Naive thymus-derived CD8-positive, alpha-beta T cell (primary cell): ENCODE results near the gene CALN1. TPM values are rescaled to one million over a fixed set of nuclear protein-coding genes. Genes with fewer than 3 reads are reported as not detected.

Experiments used
- ATAC-seq, 2 donors: fragments of 150-1000 bp; cut with Tn5 transposase in 1 of 2; sonication (Bioruptor Pico), chemical (Tn5 transposase) in 1 of 2; 1 replicate in 1 of 2; 2 replicates in 1 of 2; pipeline ENCODE4 v1.10.0; 2021; ENCODE audit warnings: mild to moderate bottlenecking in 2 of 2, moderate library complexity in 2 of 2
- POLR2A ChIA-PET: fragments of 350-600 bp; sonication (Branson Sonifier 250); formaldehyde crosslinking; loops from one replicate; lab custom pipeline; 2021; ENCODE audit warnings: antibody characterized with exemption; lab: Charles Lee
- DNase-seq, 10 donors: peaks; one replicate each; pipeline versions ENCODE4 v3.0.0 to v3.0.0-alpha.2; 2020 to 2022
- H3K27ac Mint-ChIP-seq, 10 donors: one replicate each; pipeline ENCODE4 v1.8.0; 2020 to 2022; ENCODE audit warnings: mild to moderate bottlenecking in 10 of 10, mixed read lengths in 10 of 10, moderate library complexity in 4 of 10, inconsistent platforms in 1 of 10
- H3K27me3 Mint-ChIP-seq, 5 donors: one replicate each; pipeline ENCODE4 v1.8.0; 2021 to 2022; ENCODE audit warnings: mixed read lengths in 5 of 5
- H3K36me3 Mint-ChIP-seq, 3 donors: one replicate each; pipeline ENCODE4 v1.8.0; 2020 to 2022; ENCODE audit warnings: mixed read lengths in 3 of 3, mild to moderate bottlenecking in 2 of 3, inconsistent platforms in 1 of 3
- H3K4me1 Mint-ChIP-seq, 4 donors: one replicate each; pipeline ENCODE4 v1.8.0; 2021 to 2022; ENCODE audit warnings: mixed read lengths in 4 of 4
- H3K4me3 Mint-ChIP-seq, 10 donors: one replicate each; pipeline ENCODE4 v1.8.0; 2020 to 2022; ENCODE audit warnings: mild to moderate bottlenecking in 10 of 10, mixed read lengths in 10 of 10, moderate library complexity in 6 of 10, inconsistent platforms in 1 of 10
- H3K9me3 Mint-ChIP-seq, 9 donors: one replicate each; pipeline ENCODE4 v1.8.0; 2020 to 2022; ENCODE audit warnings: mixed read lengths in 9 of 9, mild to moderate bottlenecking in 3 of 9, inconsistent platforms in 1 of 9, moderate library complexity in 1 of 9
- polyA plus RNA-seq, 3 donors: library from polyadenylated mRNA; unstranded; fragments of 300-500 nt; fragmentation: Illumina TruSeq; gene quantifications; one replicate each; pipeline ENCODE4 v1.2.3, GENCODE V29; 2021
- total RNA-seq, 8 experiments: library from RNA in 2 of 8; stranded (reverse) in 2 of 8; gene quantifications; one replicate each; pipeline ENCODE4 v1.2.3 and lab custom pipeline; 2021 to 2026

Gene CALN1
- total and polyA plus RNA-seq, 5 experiments from 2014 or later = 0.15 TPM; not detected in 4

DNA sequence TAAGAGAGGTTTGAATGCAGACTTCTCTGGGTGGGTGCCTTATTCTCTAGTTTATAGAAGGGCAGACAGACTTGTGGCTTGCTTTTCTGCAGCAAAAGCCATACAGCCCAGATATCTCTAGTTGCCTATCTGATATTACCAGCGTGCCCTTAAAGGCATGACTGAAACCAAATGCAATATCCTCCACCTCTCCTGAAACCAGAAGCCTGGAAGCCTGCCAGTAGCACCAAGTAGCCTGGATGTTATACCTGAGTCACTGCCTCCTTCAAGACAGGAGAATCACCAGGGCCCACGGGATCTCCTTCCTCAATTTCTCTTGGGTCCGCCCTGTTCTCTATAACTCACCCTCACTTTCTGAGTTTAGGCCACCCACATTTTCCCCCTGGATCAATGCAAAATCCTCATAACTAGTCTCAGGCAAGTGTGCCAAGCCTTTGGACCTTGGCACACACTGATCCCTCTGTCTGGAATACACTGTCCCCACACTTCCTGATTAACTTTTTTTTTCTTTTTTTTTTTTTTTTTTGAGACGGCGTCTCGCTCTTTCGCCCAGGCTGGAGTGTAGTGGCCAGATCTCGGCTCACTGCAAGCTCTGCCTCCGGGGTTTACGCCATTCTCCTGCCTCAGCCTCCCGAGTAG, 641.8 kb downstream of the CALN1 start:
- Mint-ChIP-seq H3K27ac (no peak overlapping the region), H3K27me3 (peaks cover 0 to 6% (median 1%) of the 10 kb centered on the region in 5 donors)
- ATAC-seq = no peak

DNA sequence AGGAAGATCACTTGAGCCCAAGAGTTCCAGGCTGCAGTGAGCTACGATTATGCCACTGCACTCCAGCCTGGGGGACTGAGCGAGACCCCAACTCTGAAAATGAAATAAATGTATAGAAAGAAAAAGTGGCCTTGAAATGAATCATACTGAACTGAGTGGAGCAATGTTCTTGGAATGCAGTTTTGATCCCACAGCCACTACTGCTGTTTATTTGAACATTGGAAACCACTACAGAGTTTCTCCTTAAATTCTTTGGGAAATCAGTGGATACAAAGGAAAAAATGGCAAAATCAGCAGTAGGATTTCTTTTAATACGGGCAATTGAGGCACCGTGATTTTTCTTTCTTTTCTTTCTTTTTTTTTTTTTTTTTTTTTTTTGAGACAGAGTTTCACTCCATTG, 642.8 kb downstream of the CALN1 start:
- no peak for DNase-seq
- POLR2A ChIA-PET = no interaction called here
- Mint-ChIP-seq H3K27me3 (peaks cover 0 to 6% (median 1%) of the 10 kb centered on the region in 5 donors), H3K4me1 (no peaks in the 10 kb centered on the region), H3K36me3 (peaks cover 0 to 4% (median 0%) of the 10 kb centered on the region in 3 donors), H3K4me3 (no peak overlapping the region), H3K9me3 (peaks cover 0 to 9% (median 3%) of the 10 kb centered on the region in 9 donors), H3K27ac (no peak overlapping the region)
- no peak for ATAC-seq

More for the DNA sequence above, 641.8 kb downstream of the CALN1 start:
- POLR2A ChIA-PET = no interaction called here
- Mint-ChIP-seq H3K36me3 (peaks cover 0 to 4% (median 0%) of the 10 kb centered on the region in 3 donors), H3K9me3 (peaks cover 0 to 9% (median 1%) of the 10 kb centered on the region in 9 donors), H3K4me3 (no peak overlapping the region), H3K4me1 (no peaks in the 10 kb centered on the region)
- no peak for DNase-seq

- H3K36me3 Mint-ChIP-seq = peaks cover 0 to 4% (median 0%) of the 10 kb centered on the region in 3 donors
Measured at GRCh38 chr7:71768450-71768849, 643.7 kb downstream of the CALN1 start.

GRCh38 chr7:71766016-71766415, 646.1 kb downstream of the CALN1 start:
- Mint-ChIP-seq H3K36me3 (peaks cover 0 to 19% (median 0%) of the 10 kb centered on the region in 3 donors), H3K4me1 (no peaks in the 10 kb centered on the region), H3K27me3 (peaks cover 0 to 1% (median 0%) of the 10 kb centered on the region in 5 donors), H3K27ac (no peak overlapping the region), H3K9me3 (peaks cover 9 to 31% (median 24%) of the 10 kb centered on the region in 9 donors), H3K4me3 (no peak overlapping the region)
- DNase-seq = no peak
- POLR2A ChIA-PET = no interaction called here
- ATAC-seq = no peak

More at GRCh38 chr7:71768450-71768849, 643.7 kb downstream of the CALN1 start:
- no peak for ATAC-seq
- H3K27me3 Mint-ChIP-seq = peaks cover 0 to 6% (median 1%) of the 10 kb centered on the region in 5 donors
- POLR2A ChIA-PET = no interaction called here
- H3K4me3 Mint-ChIP-seq = no peak overlapping the region
- no peak for DNase-seq
- no peaks in the 10 kb centered on the region for H3K4me1 Mint-ChIP-seq
- no peak overlapping the region for H3K27ac Mint-ChIP-seq
- peaks cover under 1 to 13% (median 6%) of the 10 kb centered on the region in 9 donors for H3K9me3 Mint-ChIP-seq

- no peak for DNase-seq
- ATAC-seq = no peak
- peaks cover 10 to 47% (median 34%) of the 10 kb centered on the region in 9 donors for H3K9me3 Mint-ChIP-seq
- H3K27me3 Mint-ChIP-seq = no peaks in the 10 kb centered on the region
- POLR2A ChIA-PET = no interaction called here
- no peak overlapping the region for H3K27ac Mint-ChIP-seq
- no peak overlapping the region for H3K4me3 Mint-ChIP-seq
- H3K36me3 Mint-ChIP-seq = peaks cover 0 to 26% (median 0%) of the 10 kb centered on the region in 3 donors
- no peaks in the 10 kb centered on the region for H3K4me1 Mint-ChIP-seq
Measured at GRCh38 chr7:71761336-71761735, 650.8 kb downstream of the CALN1 start.

GRCh38 chr7:71754828-71755227, 657.3 kb downstream of the CALN1 start:
- Mint-ChIP-seq H3K27ac (no peak overlapping the region), H3K27me3 (peaks cover 5 to 46% (median 24%) of the 10 kb centered on the region in 5 donors), H3K4me1 (no peaks in the 10 kb centered on the region), H3K36me3 (peaks cover 0 to 8% (median 0%) of the 10 kb centered on the region in 3 donors), H3K4me3 (no peak overlapping the region), H3K9me3 (peaks cover 1 to 28% (median 18%) of the 10 kb centered on the region in 9 donors)
- no peak for DNase-seq
- POLR2A ChIA-PET = no interaction called here
- no peak for ATAC-seq

DNA sequence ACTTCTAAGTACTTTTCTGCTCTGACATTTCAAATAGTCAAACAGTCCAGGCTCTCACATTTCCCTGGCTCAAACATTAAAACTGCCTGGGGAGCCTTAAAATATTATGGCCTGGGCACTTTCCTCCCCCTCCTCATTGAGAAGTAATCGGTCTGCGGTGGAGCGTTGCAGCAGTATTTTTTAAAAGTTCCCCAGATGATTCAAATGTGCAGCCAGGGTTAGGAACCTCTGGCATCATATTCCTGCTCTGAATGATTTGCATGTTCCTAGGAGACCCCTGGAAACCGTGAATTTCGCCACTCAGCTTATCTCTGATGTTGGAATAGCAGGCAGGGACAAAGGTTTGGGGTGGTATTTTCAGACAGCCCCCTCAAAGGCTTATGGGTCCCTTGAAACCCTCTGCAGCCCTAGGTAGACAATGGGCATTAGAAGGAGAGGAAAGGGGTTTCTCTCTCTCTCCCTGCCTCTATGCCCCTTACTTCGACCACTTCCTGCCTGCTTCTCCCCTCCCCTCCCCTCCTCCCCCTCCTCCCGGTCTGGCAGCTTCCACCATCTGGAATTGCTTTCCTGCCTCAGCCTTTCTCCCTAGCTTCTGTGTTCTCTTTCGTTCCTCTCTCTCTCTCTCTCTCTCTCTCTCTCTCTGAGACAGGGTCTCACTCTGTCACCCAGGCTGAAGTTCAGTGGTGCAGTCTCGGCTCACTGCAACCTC, 658.0 kb downstream of the CALN1 start:
- DNase-seq (no peak), ATAC-seq (no peak)
- peaks cover 1 to 31% (median 17%) of the 10 kb centered on the region in 9 donors for H3K9me3 Mint-ChIP-seq
- H3K27me3 Mint-ChIP-seq = peaks cover 5 to 50% (median 27%) of the 10 kb centered on the region in 5 donors
- no peak overlapping the region for H3K4me3 Mint-ChIP-seq
- H3K4me1 Mint-ChIP-seq = no peaks in the 10 kb centered on the region
- POLR2A ChIA-PET = no interaction called here
- H3K27ac Mint-ChIP-seq = peak overlapping the region in 1 of 10 donors; percentile 84
- H3K36me3 Mint-ChIP-seq = peaks cover 0 to 9% (median 0%) of the 10 kb centered on the region in 3 donors

GRCh38 chr7:71753236-71753635, 658.9 kb downstream of the CALN1 start:
- Mint-ChIP-seq H3K27ac (no peak overlapping the region), H3K36me3 (peaks cover 0 to 13% (median 0%) of the 10 kb centered on the region in 3 donors), H3K9me3 (peaks cover 1 to 36% (median 19%) of the 10 kb centered on the region in 9 donors), H3K4me1 (no peaks in the 10 kb centered on the region), H3K4me3 (no peak overlapping the region), H3K27me3 (peaks cover 5 to 55% (median 29%) of the 10 kb centered on the region in 5 donors)
- POLR2A ChIA-PET = no interaction called here
- no peak for ATAC-seq
- no peak for DNase-seq

DNA sequence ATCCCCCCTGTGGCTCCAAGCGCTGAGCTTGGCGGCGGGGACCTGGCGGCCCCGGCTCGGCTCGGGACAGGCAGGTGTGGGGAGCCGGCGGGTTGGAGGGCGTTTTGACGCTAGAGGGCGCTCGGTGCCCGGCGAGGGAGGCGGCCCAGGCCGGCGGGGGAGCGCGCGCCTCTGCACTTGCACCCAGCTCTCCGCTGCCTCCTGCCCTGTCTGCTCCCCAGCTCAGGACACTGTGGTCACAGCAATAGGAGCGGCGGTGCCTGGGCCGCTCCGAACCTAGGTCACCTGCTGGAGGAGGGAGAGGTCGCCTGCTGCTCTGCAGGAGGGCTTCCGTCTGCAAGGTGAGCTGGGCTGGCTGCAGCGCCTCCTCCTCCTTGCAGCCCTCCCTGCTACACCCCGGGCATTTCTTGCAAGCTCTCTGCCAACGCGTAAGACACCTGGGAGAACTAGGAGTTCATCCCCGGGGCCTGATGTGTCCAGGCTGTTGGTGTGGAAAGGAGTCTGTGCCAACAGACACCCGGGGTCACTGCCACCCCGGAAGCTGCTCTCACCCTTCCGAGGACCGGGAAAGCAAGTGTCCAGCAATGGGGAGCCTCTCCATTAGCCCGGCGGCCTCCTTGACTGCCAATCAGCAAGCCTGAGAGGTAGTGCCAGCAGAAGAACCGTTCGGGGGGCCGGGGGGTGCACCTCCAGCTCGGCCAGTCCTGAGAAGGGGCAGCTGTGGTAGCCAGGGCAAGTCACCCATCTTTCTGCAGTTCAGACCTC, 659.8 kb downstream of the CALN1 start:
- no peaks in the 10 kb centered on the region for H3K4me1 Mint-ChIP-seq
- H3K27ac Mint-ChIP-seq = no peak overlapping the region
- H3K36me3 Mint-ChIP-seq = peaks cover 0 to 13% (median 0%) of the 10 kb centered on the region in 3 donors
- DNase-seq (peak in 3 of 10 donors; percentile 8 to 14 (median 9)), ATAC-seq (no peak)
- H3K9me3 Mint-ChIP-seq = peaks cover 2 to 35% (median 16%) of the 10 kb centered on the region in 9 donors
- no peak overlapping the region for H3K4me3 Mint-ChIP-seq
- H3K27me3 Mint-ChIP-seq = peaks cover 9 to 55% (median 29%) of the 10 kb centered on the region in 5 donors
- POLR2A ChIA-PET = no interaction called here

DNA sequence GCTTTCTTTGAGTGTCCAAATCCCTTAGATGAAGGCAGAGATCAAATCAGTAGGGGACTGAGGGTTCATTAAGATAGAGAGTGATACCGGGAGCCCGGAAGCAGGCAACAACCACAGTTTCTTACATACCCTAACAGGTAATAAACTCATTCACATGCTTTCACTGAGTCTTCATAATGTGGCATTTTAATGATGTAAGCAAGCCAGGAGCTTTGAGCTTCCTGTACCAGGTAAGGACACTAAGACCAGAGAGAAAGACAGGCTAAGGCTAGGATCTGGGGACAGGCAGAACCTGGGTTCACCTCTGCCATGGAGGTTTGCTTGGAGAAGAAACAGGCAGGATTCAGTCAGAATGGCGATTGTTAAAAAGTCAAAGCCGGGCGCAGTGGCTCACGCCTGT, 661.8 kb downstream of the CALN1 start:
- POLR2A ChIA-PET = no interaction called here
- peaks cover 9 to 54% (median 29%) of the 10 kb centered on the region in 5 donors for H3K27me3 Mint-ChIP-seq
- no peak overlapping the region for H3K4me3 Mint-ChIP-seq
- H3K27ac Mint-ChIP-seq = no peak overlapping the region
- peaks cover 0 to 4% (median 0%) of the 10 kb centered on the region in 3 donors for H3K36me3 Mint-ChIP-seq
- DNase-seq (no peak), ATAC-seq (no peak)
- H3K9me3 Mint-ChIP-seq = peaks cover 2 to 20% (median 9%) of the 10 kb centered on the region in 9 donors
- H3K4me1 Mint-ChIP-seq = no peaks in the 10 kb centered on the region

GRCh38 chr7:71746006-71746405, 666.1 kb downstream of the CALN1 start:
- DNase-seq = no peak
- POLR2A ChIA-PET = no interaction called here
- Mint-ChIP-seq H3K4me1 (peaks cover 0 to 1% (median 0%) of the 10 kb centered on the region in 4 donors), H3K27me3 (peaks cover 3 to 20% (median 9%) of the 10 kb centered on the region in 5 donors), H3K36me3 (peaks cover 0 to 4% (median 0%) of the 10 kb centered on the region in 3 donors), H3K27ac (no peak overlapping the region), H3K9me3 (peaks cover 0 to 14% (median 10%) of the 10 kb centered on the region in 9 donors), H3K4me3 (no peak overlapping the region)
- no peak for ATAC-seq

GRCh38 chr7:71740174-71740560, 672.0 kb downstream of the CALN1 start:
- Mint-ChIP-seq H3K4me3 (no peak overlapping the region), H3K9me3 (peaks cover 0 to 6% (median 0%) of the 10 kb centered on the region in 9 donors), H3K4me1 (peaks cover 0 to 1% (median 0%) of the 10 kb centered on the region in 4 donors), H3K27me3 (peaks cover 0 to 4% (median 0%) of the 10 kb centered on the region in 5 donors), H3K36me3 (no peaks in the 10 kb centered on the region), H3K27ac (peak overlapping the region in 1 of 10 donors; percentile 11)
- POLR2A ChIA-PET = no interaction called here
- DNase-seq = no peak
- ATAC-seq = no peak
